Cardiac fibroblast (primary cell): Measurements from ENCODE around the gene INSL3.

Experiments
- DNase-seq, 2 donors: peaks; one replicate each; pipeline versions ENCODE4 v3.0.0 to v3.0.0-alpha.2; 2010; ENCODE audit warnings: low read depth in 2 of 2
- H3K4me3 ChIP-seq, 2 donors: replicated peaks in 1 of 2; 1 replicate in 1 of 2; 2 replicates in 1 of 2; pipeline ENCODE4 v1.5.1; 2011; ENCODE audit warnings: low read depth in 2 of 2, low read length in 2 of 2, mild to moderate bottlenecking in 2 of 2, moderate library complexity in 1 of 2
- TF ChIP-seq, protein P1 (sequence below): IDR thresholded peaks from one replicate; pipeline ENCODE4 v1.5.1; 2011; ENCODE audit warnings: low read depth, mild to moderate bottlenecking, low read length, inconsistent platforms

Gene INSL3

DNA sequence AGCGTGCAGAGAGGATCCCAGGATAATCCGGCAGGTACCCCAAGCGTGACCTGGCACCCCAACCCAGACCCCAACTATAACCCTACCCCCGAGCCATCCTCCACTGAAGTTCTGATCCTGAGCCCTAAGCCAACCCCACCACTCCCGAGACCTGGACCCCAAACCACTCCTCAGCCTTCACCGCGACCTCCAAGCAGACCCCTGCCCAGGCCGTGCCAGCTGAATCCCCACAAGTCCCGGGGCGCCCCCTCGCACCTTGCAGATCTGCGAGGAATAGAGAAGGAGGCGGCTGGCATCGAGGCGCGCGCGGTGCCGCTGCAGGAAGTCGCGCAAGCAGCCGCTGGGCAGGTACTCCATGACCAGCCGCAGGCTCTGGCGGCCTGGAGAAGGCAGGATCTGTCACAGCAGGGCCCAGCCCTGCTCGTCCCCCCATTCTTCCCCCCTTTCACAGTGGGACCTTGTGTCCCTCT, 10.1 kb upstream of the INSL3 start:
- TF ChIP-seq, protein P1, sequence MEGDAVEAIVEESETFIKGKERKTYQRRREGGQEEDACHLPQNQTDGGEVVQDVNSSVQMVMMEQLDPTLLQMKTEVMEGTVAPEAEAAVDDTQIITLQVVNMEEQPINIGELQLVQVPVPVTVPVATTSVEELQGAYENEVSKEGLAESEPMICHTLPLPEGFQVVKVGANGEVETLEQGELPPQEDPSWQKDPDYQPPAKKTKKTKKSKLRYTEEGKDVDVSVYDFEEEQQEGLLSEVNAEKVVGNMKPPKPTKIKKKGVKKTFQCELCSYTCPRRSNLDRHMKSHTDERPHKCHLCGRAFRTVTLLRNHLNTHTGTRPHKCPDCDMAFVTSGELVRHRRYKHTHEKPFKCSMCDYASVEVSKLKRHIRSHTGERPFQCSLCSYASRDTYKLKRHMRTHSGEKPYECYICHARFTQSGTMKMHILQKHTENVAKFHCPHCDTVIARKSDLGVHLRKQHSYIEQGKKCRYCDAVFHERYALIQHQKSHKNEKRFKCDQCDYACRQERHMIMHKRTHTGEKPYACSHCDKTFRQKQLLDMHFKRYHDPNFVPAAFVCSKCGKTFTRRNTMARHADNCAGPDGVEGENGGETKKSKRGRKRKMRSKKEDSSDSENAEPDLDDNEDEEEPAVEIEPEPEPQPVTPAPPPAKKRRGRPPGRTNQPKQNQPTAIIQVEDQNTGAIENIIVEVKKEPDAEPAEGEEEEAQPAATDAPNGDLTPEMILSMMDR, result no peak
- no peak for DNase-seq
- H3K4me3 ChIP-seq, result no peak overlapping the region

DNA sequence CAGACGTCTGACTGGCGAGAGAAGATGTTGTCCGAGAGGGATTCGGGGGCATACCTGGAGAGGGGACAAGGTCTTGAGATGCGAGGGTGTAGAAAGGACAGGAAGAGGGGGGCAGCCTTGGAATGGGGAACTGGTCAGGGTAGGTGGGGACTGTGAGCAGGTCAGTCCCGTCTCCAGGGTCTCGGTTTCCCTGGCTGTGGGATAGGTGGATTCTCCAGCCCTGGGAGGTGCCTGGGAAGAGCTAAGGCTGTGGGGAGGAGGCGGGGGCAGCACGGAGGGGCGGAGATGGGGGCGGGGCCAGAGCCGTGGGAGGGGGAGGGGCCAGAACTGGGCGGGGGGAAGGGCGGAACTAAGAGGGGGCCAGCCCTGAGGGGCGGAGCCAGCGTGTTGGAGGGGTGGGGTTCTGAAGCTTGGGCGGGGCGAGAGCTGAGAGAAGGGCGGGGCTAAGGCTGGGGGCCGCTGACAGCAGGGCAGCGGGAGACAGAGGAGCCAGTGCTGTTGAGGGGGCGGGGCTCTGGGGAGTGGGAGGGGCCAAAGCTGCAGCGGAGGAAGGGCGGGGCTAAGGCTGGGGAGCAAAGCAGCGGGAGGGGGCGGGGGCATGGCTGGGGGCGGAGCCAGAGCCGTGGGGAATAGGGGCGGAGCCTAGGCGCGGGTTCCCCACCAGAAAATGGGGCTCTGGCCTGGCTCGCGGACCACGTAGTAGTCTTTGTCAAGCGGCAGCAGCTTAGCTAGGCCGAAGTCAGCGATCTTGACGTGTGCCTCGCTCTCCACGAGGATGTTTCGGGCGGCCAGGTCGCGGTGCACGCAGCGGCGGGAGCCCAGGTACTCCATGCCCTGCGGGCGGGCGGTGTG, 9.5 kb upstream of the INSL3 start:
- TF ChIP-seq, protein P1, result no peak
- DNase-seq, result peak; percentile 43 to 66
- peak overlapping the region in 1 of 2 donors; percentile 11 for H3K4me3 ChIP-seq

DNA sequence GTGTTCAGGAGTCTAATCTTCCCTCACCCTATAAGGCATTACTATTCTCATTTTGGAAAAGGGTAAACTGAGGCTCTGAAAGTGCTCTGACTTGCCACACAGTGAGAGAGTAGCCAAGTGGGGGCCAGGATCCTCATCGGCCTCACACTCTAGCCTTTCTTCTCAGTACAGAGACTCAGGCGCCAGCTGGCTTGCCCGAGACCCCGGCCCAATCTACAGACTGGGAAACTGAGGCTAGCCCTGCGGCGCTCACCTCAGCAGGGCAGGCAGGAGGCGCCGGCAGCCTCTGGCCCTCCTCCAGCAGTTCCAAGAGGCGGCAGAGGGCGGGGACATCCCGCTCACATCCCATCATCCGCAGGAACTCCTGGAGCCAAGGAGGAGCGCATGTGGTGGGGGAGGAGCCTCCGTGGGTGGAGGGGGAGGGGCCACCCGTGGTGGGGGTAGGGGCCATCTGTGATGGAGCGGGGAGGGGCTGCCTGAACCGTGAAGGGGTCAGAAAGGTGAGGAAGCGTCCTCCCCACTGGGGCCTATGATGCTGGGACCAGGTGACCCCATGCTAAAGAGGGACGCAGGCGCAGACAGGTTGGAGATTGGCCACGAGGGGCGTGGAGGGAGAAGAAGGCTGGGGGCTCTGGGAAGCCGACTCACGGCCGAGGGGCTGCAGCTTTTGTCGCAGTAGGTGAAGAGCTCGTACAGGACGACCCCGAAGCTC, 8.7 kb upstream of the INSL3 start:
- peak overlapping the region in 1 of 2 donors; percentile 11 for H3K4me3 ChIP-seq
- peak in 1 of 2 donors; percentile 33 for DNase-seq
- TF ChIP-seq, protein P1, result no peak

DNA sequence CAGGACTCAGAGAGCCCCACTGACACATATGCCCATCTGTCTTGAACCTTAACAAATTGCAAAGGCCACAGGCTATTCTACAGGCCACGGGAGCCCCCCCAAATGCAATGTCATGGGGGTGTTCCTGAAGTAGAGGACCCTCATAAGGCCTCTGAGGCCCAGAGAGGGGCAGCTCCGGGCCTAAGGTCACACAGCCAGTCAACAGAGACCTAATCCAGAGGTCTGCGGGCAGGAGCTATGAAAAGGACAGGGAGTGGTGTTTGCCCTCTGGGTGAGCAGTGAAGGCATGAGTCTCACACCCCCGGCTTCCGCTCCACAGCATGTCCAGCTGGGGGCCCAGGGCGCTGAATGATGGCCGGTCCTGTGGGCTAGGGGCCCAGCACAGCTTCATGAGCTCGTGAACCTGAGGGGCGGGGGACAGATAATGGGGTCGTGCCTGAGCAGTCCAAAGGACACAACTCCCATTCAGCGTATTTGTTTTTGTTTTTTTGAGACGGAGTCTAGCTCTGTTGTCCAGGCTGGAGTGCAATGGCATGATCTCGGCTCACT, 5.3 kb upstream of the INSL3 start:
- DNase-seq, result no peak
- H3K4me3 ChIP-seq, result no peak overlapping the region
- TF ChIP-seq, protein P1, result no peak

DNA sequence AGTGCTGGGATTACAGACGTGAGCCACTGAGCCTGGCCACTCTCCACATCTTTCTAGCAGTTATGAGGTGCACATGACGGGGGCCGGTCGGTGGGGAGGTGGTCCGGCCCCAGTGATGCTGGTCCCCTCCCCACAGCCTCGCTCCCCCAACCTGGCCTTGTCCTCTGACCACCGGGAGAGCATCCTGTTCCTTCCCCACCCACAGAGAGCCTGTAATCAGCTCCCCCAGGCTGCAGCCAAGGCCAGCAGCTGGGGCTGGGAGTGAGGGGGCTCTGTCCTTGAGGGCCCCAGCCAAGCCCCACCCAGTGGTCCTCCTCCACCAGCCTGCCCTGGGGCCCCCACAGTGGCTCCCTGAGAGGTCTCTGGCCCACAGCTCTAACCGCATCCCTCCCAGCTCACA, 3.0 kb upstream of the INSL3 start:
- no peak overlapping the region for H3K4me3 ChIP-seq
- TF ChIP-seq, protein P1, result no peak
- DNase-seq, result no peak

DNA sequence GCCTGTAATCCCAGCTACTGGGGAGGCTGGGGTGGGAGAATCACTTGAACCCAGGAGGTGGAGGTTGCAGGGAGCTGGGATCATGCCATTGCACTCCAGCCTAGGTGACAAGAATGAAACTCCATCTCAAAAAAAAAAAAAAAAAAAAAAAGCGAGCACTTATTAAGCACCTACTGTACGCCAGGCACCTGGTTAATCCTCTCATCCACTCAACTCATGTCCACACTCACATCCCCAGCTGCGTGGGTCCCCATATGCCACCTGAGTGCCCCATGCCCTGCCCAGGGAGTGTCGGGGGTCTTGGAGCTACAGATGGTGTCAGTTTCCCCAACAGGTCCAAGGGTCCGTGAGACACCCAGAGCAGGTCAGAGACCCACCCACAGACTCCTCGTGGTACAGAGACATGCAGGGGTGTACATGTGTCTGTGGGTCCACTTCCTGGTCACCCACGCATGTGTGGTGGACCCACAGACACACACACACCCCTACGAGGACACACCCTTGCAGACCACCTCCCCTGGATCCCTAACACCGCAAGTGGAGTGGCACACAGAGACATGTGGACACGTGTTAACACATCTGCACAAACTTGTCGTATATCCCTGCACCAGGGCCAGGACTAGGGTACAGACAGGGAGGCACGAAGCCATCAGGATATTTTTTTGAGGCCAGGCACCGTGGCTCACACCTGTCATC, 3.5 kb downstream of the INSL3 start:
- no peak for DNase-seq
- H3K4me3 ChIP-seq, result no peak overlapping the region
- TF ChIP-seq, protein P1, result no peak
